ENCODE data around the gene ATAD2B.
A peak's percentile ranks its signal among the peaks of the same experiment; 100 is the strongest.
"Not testable (repeated sequence)": the region's sequence is repeated elsewhere in the genome, so short reads cannot be mapped to it uniquely, and the experiment has no call there.

Gene ATAD2B

DNA sequence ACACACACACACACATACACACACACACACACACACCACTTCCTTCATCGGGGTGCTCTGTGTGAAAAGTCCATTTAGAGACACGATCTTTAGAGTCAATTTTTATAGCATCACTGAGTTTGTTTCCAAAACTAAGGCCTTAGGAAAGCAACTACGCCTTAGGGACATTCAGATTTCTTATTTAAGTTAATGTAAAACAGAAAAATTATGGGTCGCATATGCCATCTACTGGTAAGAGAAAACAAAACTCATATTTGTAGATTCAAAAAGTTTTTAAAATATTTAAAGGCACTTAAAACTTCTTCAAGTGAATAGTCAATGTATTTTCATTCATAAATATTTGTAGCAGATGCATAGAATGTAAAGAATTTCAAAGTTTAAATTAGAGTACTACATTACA lies 166.2 kb downstream of the ATAD2B start:
- ATAC-seq (no peak), DNase-seq (no peak)
- Mint-ChIP-seq H3K27ac (no peak overlapping the region), H3K4me3 (no peak overlapping the region), H3K9me3 (no peaks in the 10 kb centered on the region), H3K27me3 (no peaks in the 10 kb centered on the region), H3K4me1 (no peaks in the 10 kb centered on the region)

DNA sequence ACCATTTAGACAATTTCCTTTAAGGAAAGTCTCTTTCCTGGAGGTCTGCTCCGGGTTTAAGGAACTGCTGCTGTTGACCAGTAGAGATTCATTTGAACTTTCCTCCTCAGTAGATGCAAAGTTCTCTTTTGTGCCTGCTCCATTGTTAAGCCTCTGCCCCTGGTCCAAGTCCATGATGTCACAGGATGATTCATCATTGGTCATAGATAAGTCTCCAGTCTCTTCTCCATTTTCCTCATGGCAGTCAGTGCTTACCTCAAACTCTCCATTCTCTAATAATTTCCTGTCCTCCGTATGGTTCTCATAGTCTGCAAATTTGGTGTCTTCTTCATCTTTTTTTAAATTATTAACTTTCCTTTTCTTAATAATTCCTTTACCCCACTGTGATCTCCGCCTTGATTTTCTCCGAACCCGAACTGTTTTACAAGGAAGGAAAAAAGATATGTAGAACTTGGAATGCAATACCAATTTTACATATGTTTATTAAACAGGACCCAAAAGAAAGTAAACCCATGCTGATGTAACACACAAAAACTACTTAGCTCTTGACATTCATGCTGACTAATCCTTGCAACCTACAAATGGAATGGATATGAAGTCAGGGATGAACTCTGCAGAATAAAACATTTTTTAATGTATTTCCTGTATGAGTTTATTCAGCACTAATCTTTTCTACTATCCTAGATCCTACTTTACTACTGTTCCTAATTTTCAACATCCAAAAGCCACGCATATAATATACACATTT lies 169.1 kb downstream of the ATAD2B start:
- Mint-ChIP-seq H3K4me1 (no peaks in the 10 kb centered on the region), H3K27ac (peak overlapping the region in 1 of 2 donors; percentile 71), H3K4me3 (no peak overlapping the region), H3K27me3 (no peaks in the 10 kb centered on the region), H3K9me3 (no peaks in the 10 kb centered on the region)
- ATAC-seq (no peak), DNase-seq (no peak)

DNA sequence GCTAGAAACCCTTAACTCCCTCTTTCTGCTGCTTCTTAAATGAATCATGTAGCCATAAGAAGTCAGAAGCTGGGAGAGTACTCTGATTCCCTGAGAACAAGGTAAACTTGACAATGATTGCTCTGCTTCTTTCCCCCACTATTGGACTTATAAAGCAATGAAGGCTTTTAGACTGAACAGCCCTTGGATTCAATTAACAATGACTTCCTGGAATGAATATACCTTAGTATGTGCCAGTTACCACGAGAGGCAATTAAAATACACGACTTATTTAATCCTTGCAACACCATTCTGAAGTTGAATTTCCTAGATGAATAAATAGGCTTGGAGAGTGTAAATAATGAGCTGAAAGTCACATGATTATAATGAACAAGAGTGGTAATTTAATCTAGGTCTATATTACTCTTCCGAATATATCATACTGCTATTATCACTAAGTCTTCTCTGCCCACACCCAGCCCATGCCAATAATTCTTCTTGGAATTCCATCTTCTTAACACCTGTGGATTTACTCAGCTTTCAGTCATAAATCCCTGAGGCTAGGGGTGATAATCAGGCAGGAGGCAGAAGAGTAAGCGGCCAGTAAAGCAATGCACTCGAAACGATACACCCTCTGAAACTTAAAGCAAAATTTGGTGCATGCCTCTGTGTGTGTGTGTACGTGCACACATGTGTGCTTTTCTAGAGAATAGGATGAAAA lies 170.2 kb downstream of the ATAD2B start:
- ATAC-seq: no peak
- Mint-ChIP-seq H3K4me1 (no peaks in the 10 kb centered on the region), H3K27me3 (no peaks in the 10 kb centered on the region), H3K9me3 (no peaks in the 10 kb centered on the region), H3K4me3 (no peak overlapping the region), H3K27ac (no peak overlapping the region)
- no peak for DNase-seq

DNA sequence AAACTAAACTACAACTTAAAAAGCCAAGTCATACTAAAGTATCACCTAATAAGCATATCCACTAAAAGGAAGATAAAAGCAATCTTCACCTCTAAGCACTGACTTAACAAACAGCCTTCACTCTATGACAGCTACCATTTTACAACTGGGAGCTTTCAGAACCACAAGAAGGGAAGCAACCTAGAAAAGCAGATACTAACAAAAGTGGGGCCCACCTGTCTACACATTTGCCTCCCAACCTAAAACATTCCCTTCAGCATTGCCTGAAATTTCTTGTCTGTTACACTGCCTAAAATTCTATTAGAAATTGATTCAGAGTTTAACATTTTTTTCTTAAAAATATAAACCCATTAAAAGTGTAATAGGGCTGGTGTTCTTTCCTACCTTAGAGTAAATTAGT lies 172.0 kb downstream of the ATAD2B start:
- Mint-ChIP-seq H3K4me3 (no peak overlapping the region), H3K27ac (no peak overlapping the region), H3K4me1 (no peaks in the 10 kb centered on the region), H3K9me3 (no peaks in the 10 kb centered on the region), H3K27me3 (no peaks in the 10 kb centered on the region)
- no peak for DNase-seq
- no peak for ATAC-seq

DNA sequence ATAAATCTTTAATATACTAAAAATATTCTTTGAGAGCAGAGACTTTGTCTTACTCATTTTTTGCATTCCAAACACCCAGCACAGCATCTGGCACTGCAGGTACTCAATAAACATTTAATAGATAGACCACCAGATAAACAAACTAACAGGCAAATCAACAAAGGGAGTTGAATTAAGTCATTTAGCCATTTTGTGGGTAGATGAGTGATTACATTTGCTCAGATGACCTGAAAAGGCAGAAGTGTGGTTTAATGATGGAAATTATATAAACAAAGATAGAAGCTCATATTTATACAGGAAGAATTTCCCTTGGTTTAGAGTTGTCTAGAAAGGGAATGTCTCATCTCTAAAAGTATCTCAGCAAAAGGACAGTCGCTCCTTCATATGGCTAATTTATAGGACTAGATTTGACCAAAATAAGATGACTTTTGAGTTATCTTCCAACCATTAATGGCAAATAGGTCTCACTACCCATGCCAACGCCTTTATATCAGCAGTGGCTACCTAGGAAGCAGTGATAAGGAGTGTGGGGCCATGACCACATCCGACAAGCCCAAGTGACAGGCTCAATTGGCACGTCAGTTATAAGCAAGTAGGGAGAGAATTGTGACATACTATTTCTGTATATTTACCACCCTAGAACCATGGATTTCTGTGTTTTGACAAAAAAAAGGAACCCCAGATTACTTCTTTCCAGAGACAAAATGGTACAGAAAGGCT lies 173.5 kb downstream of the ATAD2B start:
- DNase-seq (no peak), ATAC-seq (no peak)
- Mint-ChIP-seq H3K27ac (no peak overlapping the region), H3K4me3 (no peak overlapping the region), H3K9me3 (no peaks in the 10 kb centered on the region), H3K27me3 (no peaks in the 10 kb centered on the region), H3K4me1 (no peaks in the 10 kb centered on the region)

DNA sequence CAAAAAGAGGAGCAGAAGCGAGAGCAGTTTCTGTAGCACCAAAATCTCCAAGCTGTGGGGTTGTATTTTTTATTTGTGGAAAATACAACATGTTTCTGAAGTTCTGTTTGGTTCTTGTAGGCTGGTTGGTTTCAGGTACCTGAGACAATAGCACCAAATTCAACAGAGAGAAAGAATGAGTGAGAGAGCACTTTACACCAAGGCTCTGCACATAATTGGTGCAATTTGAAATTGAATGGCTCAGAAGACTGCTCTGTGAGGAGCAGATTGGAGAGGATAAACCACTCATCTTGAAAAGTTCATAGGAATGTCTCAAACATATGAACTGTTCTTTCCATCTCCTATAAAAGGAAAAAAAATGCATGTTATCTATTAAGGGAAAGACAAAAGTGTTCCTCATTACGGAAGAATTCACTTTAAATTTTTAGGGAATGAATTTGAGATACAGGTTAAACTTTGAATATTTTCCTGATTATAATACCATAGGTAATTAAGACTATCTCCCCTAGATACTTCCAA lies 175.1 kb downstream of the ATAD2B start:
- no peak for DNase-seq
- no peak overlapping the region for H3K27ac Mint-ChIP-seq
- ATAC-seq: no peak
- H3K9me3 Mint-ChIP-seq: no peaks in the 10 kb centered on the region
- H3K27me3 Mint-ChIP-seq: no peaks in the 10 kb centered on the region
- no peaks in the 10 kb centered on the region for H3K4me1 Mint-ChIP-seq
- H3K4me3 Mint-ChIP-seq: no peak overlapping the region

DNA sequence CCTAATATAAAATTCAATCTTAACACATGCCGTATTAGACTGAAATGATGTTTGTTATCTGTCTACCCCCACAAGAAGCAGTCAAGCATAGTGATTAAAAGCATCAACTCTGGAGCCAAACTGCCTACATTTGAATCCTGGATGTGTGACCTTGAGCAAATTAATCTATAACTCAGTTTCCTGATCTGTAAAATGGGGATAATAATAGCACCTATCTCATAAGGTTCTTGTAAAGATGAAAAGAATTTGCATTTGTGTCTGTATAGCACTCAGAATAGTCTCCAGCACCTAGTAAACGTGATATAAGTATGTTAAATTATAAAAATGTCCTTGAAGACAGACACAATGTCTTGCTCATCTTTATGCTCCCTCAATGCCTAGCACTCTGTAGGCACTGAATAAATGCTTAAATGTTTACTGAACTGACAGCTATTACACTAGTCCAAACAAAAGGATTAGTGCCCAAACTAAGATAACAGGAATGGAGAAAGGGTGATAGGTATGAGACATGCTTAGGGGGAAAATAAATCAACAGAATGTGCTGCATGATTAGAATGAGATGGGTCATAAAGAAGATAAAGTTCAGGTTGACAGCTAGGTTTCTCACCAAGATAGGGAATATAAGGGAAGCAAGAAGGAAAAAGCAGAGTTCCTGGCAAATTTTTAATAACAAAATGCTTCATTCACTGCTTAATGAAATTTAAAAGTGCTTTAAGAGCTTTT lies 180.6 kb downstream of the ATAD2B start:
- Mint-ChIP-seq H3K9me3 (no peaks in the 10 kb centered on the region), H3K4me1 (no peaks in the 10 kb centered on the region), H3K4me3 (no peak overlapping the region), H3K27ac (no peak overlapping the region), H3K27me3 (no peaks in the 10 kb centered on the region)
- DNase-seq: no peak
- ATAC-seq: no peak

DNA sequence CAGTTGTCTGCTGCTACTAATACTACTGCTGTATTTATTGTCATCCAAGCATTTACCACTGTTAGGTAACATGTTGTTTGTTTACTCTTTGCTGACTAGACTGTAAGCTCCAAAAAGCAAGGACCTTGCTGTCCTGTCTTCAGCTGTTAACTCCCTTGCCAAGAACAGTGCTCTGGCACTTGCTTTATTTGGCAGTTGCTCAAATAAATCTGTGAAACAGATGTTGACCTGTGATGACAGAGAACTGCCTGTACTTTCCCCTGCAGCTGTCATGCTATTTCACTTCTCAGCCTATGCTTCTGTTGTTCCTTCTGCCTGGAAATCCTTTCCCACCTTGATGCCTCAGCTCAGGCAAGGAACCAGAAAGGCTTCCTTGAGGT lies 181.2 kb downstream of the ATAD2B start:
- no peak overlapping the region for H3K27ac Mint-ChIP-seq
- H3K4me1 Mint-ChIP-seq: no peaks in the 10 kb centered on the region
- no peaks in the 10 kb centered on the region for H3K9me3 Mint-ChIP-seq
- H3K4me3 Mint-ChIP-seq: no peak overlapping the region
- no peak for DNase-seq
- ATAC-seq: no peak
- no peaks in the 10 kb centered on the region for H3K27me3 Mint-ChIP-seq

DNA sequence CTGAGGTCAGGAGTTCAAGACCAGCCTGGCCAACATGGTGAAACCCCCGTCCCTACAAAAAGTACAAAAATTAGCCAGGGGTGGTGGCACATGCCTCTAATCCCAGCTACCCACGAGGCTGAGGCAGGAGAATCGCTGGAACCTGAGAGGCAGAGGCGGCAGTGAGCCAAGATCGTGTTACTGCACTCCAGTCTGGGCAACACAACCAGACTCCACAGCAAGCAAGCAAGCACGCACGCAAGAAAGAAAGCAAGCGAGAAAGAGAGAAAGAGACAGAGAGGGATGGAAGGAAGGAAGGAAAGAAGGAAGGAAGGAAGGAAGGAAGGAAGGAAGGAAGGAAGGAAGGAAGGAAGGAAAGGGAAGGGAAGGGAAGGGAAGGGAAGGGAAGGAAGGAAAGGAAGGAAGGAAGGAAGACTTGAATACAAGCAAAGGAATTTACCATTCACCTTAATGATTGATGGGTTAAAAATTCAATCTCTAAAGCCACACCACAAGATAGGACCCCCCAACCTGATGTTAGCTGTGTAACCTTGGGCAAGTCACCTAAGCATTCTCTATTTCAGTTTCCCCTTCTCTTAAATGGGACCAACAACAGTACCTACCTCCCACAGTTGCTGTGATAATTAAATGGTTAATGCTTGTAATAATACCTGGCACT lies 181.7 kb downstream of the ATAD2B start:
- Mint-ChIP-seq H3K4me3 (no peak overlapping the region), H3K9me3 (no peaks in the 10 kb centered on the region), H3K27ac (no peak overlapping the region), H3K27me3 (no peaks in the 10 kb centered on the region), H3K4me1 (no peaks in the 10 kb centered on the region)
- DNase-seq (no peak), ATAC-seq (no peak)

DNA sequence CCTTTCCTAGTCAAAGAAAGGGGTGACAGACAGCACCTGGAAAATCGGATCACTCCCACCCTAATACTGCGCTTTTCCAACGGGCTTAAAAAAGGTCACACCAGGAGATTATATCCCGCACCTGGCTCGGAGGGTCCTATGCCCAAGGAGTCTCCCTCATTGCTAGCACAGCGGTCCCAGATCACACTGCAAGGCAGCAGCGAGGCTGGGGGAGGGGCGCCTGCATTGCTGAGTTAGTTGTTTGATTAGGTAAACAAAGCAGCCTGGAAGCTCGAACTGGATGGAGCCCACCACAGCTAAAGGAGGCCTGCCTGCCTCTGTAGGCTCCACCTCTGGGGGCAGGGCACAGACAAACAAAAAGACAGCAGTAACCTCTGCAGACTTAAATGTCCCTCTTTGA lies 190.1 kb downstream of the ATAD2B start:
- H3K4me3 Mint-ChIP-seq, H3K9me3 Mint-ChIP-seq, H3K27me3 Mint-ChIP-seq, ATAC-seq, H3K27ac Mint-ChIP-seq, DNase-seq, H3K4me1 Mint-ChIP-seq: not testable (repeated sequence)

DNA sequence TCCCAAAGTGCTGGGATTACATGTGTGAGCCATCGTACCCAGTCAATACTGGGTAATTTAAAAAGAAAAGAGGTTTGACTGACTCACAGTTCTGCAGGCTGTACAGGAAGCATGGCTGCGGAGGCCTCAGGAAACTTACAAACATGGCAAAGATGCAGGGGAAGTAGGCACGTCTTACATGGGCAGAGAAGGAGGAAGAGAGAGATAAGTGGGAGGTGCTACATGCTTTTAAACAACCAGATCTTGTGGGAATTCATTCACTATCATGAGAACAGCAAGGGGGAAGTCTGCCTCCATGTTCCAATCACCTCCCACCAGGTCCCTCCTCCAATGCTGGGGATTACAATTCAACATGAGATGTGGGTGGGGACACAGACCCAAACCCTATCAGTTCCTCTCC lies 192.5 kb downstream of the ATAD2B start:
- Mint-ChIP-seq H3K27ac (peak overlapping the region in 1 of 2 donors; percentile 62), H3K27me3 (no peaks in the 10 kb centered on the region), H3K4me3 (no peak overlapping the region), H3K4me1 (no peaks in the 10 kb centered on the region), H3K9me3 (peaks cover 0 to 2% of the 10 kb centered on the region in 2 donors)
- ATAC-seq (no peak), DNase-seq (no peak)

DNA sequence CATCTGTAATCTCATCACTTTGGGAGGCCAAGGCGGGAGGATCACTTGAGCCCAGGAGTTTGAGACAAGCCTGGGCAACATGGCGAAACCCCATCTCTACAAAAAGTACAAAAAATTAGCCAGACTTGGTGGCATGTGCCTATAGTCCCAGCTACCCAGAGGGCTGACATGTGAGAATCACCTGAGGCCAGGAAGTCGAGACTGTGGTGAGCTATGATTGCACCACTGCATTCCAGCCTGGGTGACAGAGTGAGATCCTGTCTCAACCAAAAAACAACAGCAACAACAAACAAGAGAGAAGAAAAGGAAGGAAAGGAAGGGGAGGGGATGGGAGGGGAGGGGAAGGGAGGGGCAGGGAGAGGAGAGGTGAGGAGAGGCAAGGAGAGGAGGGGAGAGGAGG lies 203.9 kb downstream of the ATAD2B start:
- H3K27me3 Mint-ChIP-seq, DNase-seq, H3K4me1 Mint-ChIP-seq, H3K4me3 Mint-ChIP-seq, ATAC-seq, H3K27ac Mint-ChIP-seq: not testable (repeated sequence)
- H3K9me3 Mint-ChIP-seq: peaks cover 11 to 14% of the 10 kb centered on the region in 2 donors

DNA sequence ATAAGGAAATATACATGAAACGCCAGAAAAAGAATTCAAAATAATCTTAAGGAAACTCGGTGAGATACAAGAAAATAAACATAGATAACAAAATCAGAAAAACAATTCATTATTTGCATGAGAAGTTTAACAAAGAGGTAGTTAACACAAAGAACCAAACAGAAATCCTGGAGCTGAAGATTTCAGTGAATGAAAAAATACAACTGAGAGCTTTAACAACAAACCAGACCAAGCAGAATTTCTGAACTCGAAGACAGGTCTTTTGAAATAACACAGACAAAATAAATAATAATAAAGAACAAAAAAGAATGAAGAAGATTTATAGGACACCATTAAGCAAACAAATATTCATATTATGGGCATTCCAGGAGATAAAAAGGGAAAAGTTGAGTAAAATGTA lies 204.7 kb downstream of the ATAD2B start:
- H3K27ac Mint-ChIP-seq: no peak overlapping the region
- ATAC-seq: no peak
- no peak for DNase-seq
- no peaks in the 10 kb centered on the region for H3K4me1 Mint-ChIP-seq
- H3K9me3 Mint-ChIP-seq: peaks cover 11 to 14% of the 10 kb centered on the region in 2 donors
- H3K4me3 Mint-ChIP-seq: no peak overlapping the region
- H3K27me3 Mint-ChIP-seq: no peaks in the 10 kb centered on the region

DNA sequence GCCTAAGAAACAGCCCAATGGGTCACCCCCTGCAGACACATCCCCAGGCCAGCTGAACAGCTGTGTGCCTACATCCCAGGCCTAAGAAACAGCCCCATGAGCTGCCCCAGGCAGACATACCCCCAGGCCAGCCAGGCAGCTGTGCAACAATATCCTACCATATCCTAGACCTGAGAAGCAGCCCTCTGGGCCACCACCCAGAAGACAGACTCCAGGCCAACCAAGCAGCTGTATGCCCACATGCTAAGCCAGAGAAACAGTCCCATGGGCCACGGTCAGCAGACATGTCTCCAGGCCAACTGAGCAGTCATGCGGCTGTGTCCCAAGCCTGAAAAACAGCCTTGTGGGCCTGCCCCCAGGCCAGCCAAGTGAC lies 205.5 kb downstream of the ATAD2B start:
- no peak overlapping the region for H3K27ac Mint-ChIP-seq
- H3K4me3 Mint-ChIP-seq: no peak overlapping the region
- no peak for DNase-seq
- no peaks in the 10 kb centered on the region for H3K27me3 Mint-ChIP-seq
- peaks cover 11 to 14% of the 10 kb centered on the region in 2 donors for H3K9me3 Mint-ChIP-seq
- ATAC-seq: no peak
- H3K4me1 Mint-ChIP-seq: no peaks in the 10 kb centered on the region
